Activated naive CD8-positive, alpha-beta T cell treated with anti-CD3 and anti-CD28 coated beads for 36 hours (primary cell): ENCODE measurements around the gene FAAP20. TPM values are rescaled to one million over a fixed set of nuclear protein-coding genes. Genes with fewer than 3 reads are reported as not detected.

Experiments used
- DNase-seq: peaks from one replicate; pipeline ENCODE4 v3.0.0; 2021
- H3K27ac Mint-ChIP-seq: one replicate; pipeline ENCODE4 v1.8.0; 2022; ENCODE audit warnings: mild to moderate bottlenecking, moderate library complexity, mixed read lengths
- H3K27me3 Mint-ChIP-seq: one replicate; pipeline ENCODE4 v1.8.0; 2022; ENCODE audit warnings: mild to moderate bottlenecking, mixed read lengths
- H3K36me3 Mint-ChIP-seq: one replicate; pipeline ENCODE4 v1.8.0; 2021; ENCODE audit warnings: mild to moderate bottlenecking, mixed read lengths
- H3K4me1 Mint-ChIP-seq: one replicate; pipeline ENCODE4 v1.8.0; 2021; ENCODE audit warnings: mixed read lengths
- H3K4me3 Mint-ChIP-seq: one replicate; pipeline ENCODE4 v1.8.0; 2022; ENCODE audit warnings: mild to moderate bottlenecking, moderate library complexity, mixed read lengths
- H3K9me3 Mint-ChIP-seq: one replicate; pipeline ENCODE4 v1.8.0; 2022; ENCODE audit warnings: mixed read lengths
- total RNA-seq, 2 experiments: library from RNA; stranded (reverse); gene quantifications; one replicate each; pipeline ENCODE4 v1.2.3, GENCODE V29; 2021

Gene FAAP20
- total RNA-seq, 2 experiments from 2014 or later, result 69.3 to 71.4 TPM

- no peak overlapping the region for H3K4me3 Mint-ChIP-seq
- H3K4me1 Mint-ChIP-seq, result no peaks in the 10 kb centered on the region
- H3K36me3 Mint-ChIP-seq, result peaks cover 3% of the 10 kb centered on the region
- H3K27me3 Mint-ChIP-seq, result no peaks in the 10 kb centered on the region
- H3K9me3 Mint-ChIP-seq, result no peaks in the 10 kb centered on the region
- H3K27ac Mint-ChIP-seq, result no peak overlapping the region
- no peak for DNase-seq
These were observed 29.6 kb upstream of the FAAP20 start for GRCh38 chr1:2224170-2224584.

- no peak for DNase-seq
- no peak overlapping the region for H3K27ac Mint-ChIP-seq
- no peaks in the 10 kb centered on the region for H3K4me1 Mint-ChIP-seq
- H3K9me3 Mint-ChIP-seq, result no peaks in the 10 kb centered on the region
- H3K36me3 Mint-ChIP-seq, result no peaks in the 10 kb centered on the region
- no peak overlapping the region for H3K4me3 Mint-ChIP-seq
- no peaks in the 10 kb centered on the region for H3K27me3 Mint-ChIP-seq
These were observed 26.7 kb upstream of the FAAP20 start for GRCh38 chr1:2221271-2221670.

GRCh38 chr1:2216767-2217058 is 22.1 kb upstream of the FAAP20 start:
- Mint-ChIP-seq H3K9me3 (no peaks in the 10 kb centered on the region), H3K4me1 (no peaks in the 10 kb centered on the region), H3K36me3 (no peaks in the 10 kb centered on the region), H3K27ac (no peak overlapping the region), H3K4me3 (no peak overlapping the region), H3K27me3 (no peaks in the 10 kb centered on the region)
- DNase-seq, result no peak

GRCh38 chr1:2215909-2216766 is 21.6 kb upstream of the FAAP20 start:
- Mint-ChIP-seq H3K9me3 (no peaks in the 10 kb centered on the region), H3K4me3 (no peak overlapping the region), H3K4me1 (no peaks in the 10 kb centered on the region), H3K36me3 (no peaks in the 10 kb centered on the region), H3K27me3 (no peaks in the 10 kb centered on the region), H3K27ac (no peak overlapping the region)
- no peak for DNase-seq

- H3K36me3 Mint-ChIP-seq, result no peaks in the 10 kb centered on the region
- H3K9me3 Mint-ChIP-seq, result no peaks in the 10 kb centered on the region
- H3K4me3 Mint-ChIP-seq, result no peak overlapping the region
- H3K4me1 Mint-ChIP-seq, result no peaks in the 10 kb centered on the region
- no peaks in the 10 kb centered on the region for H3K27me3 Mint-ChIP-seq
- DNase-seq, result no peak
- H3K27ac Mint-ChIP-seq, result no peak overlapping the region
These were observed 20.8 kb upstream of the FAAP20 start for GRCh38 chr1:2215329-2215728.

GRCh38 chr1:2214541-2215241 is 20.1 kb upstream of the FAAP20 start:
- no peak for DNase-seq
- Mint-ChIP-seq H3K4me3 (no peak overlapping the region), H3K27me3 (no peaks in the 10 kb centered on the region), H3K36me3 (no peaks in the 10 kb centered on the region), H3K27ac (no peak overlapping the region), H3K9me3 (no peaks in the 10 kb centered on the region), H3K4me1 (no peaks in the 10 kb centered on the region)

- H3K9me3 Mint-ChIP-seq, result no peaks in the 10 kb centered on the region
- no peak for DNase-seq
- H3K36me3 Mint-ChIP-seq, result no peaks in the 10 kb centered on the region
- no peaks in the 10 kb centered on the region for H3K27me3 Mint-ChIP-seq
- no peak overlapping the region for H3K27ac Mint-ChIP-seq
- H3K4me1 Mint-ChIP-seq, result no peaks in the 10 kb centered on the region
- no peak overlapping the region for H3K4me3 Mint-ChIP-seq
These were observed 19.3 kb upstream of the FAAP20 start for GRCh38 chr1:2213576-2214505.

- peak overlapping the region; percentile 7 for H3K4me3 Mint-ChIP-seq
- H3K27me3 Mint-ChIP-seq, result no peaks in the 10 kb centered on the region
- peak; percentile 59 for DNase-seq
- H3K27ac Mint-ChIP-seq, result no peak overlapping the region
- no peaks in the 10 kb centered on the region for H3K4me1 Mint-ChIP-seq
- H3K36me3 Mint-ChIP-seq, result no peaks in the 10 kb centered on the region
- no peaks in the 10 kb centered on the region for H3K9me3 Mint-ChIP-seq
These were observed 18.2 kb upstream of the FAAP20 start for GRCh38 chr1:2212532-2213491.

- no peaks in the 10 kb centered on the region for H3K9me3 Mint-ChIP-seq
- no peaks in the 10 kb centered on the region for H3K4me1 Mint-ChIP-seq
- H3K4me3 Mint-ChIP-seq, result no peak overlapping the region
- no peak overlapping the region for H3K27ac Mint-ChIP-seq
- no peaks in the 10 kb centered on the region for H3K27me3 Mint-ChIP-seq
- no peak for DNase-seq
- H3K36me3 Mint-ChIP-seq, result no peaks in the 10 kb centered on the region
These were observed 17.6 kb upstream of the FAAP20 start for GRCh38 chr1:2212274-2212531.

GRCh38 chr1:2210786-2211185 is 16.2 kb upstream of the FAAP20 start:
- no peaks in the 10 kb centered on the region for H3K36me3 Mint-ChIP-seq
- H3K4me1 Mint-ChIP-seq, result no peaks in the 10 kb centered on the region
- no peaks in the 10 kb centered on the region for H3K9me3 Mint-ChIP-seq
- DNase-seq, result no peak
- no peak overlapping the region for H3K4me3 Mint-ChIP-seq
- no peak overlapping the region for H3K27ac Mint-ChIP-seq
- H3K27me3 Mint-ChIP-seq, result no peaks in the 10 kb centered on the region

- Mint-ChIP-seq H3K27ac (no peak overlapping the region), H3K4me1 (no peaks in the 10 kb centered on the region), H3K9me3 (no peaks in the 10 kb centered on the region), H3K36me3 (no peaks in the 10 kb centered on the region), H3K4me3 (no peak overlapping the region), H3K27me3 (no peaks in the 10 kb centered on the region)
- no peak for DNase-seq
These were observed 15.6 kb upstream of the FAAP20 start for GRCh38 chr1:2210084-2210653.

- no peak for DNase-seq
- H3K36me3 Mint-ChIP-seq, result no peaks in the 10 kb centered on the region
- no peaks in the 10 kb centered on the region for H3K4me1 Mint-ChIP-seq
- H3K27me3 Mint-ChIP-seq, result no peaks in the 10 kb centered on the region
- H3K9me3 Mint-ChIP-seq, result no peaks in the 10 kb centered on the region
- no peak overlapping the region for H3K27ac Mint-ChIP-seq
- H3K4me3 Mint-ChIP-seq, result no peak overlapping the region
These were observed 15.0 kb upstream of the FAAP20 start for GRCh38 chr1:2209400-2210083.

- Mint-ChIP-seq H3K36me3 (no peaks in the 10 kb centered on the region), H3K27ac (no peak overlapping the region), H3K4me1 (peaks cover 4% of the 10 kb centered on the region), H3K9me3 (no peaks in the 10 kb centered on the region), H3K4me3 (no peak overlapping the region), H3K27me3 (no peaks in the 10 kb centered on the region)
- no peak for DNase-seq
These were observed 14.0 kb upstream of the FAAP20 start for GRCh38 chr1:2208309-2209239.
